ENCODE measurements around the gene DIP2C. TPM values are rescaled to one million over a fixed set of nuclear protein-coding genes. Genes with fewer than 3 reads are reported as not detected.

Gene DIP2C
- total and polyA plus RNA-seq, 8 donors, result 2.4 to 40.1 (median 21.0) TPM

DNA sequence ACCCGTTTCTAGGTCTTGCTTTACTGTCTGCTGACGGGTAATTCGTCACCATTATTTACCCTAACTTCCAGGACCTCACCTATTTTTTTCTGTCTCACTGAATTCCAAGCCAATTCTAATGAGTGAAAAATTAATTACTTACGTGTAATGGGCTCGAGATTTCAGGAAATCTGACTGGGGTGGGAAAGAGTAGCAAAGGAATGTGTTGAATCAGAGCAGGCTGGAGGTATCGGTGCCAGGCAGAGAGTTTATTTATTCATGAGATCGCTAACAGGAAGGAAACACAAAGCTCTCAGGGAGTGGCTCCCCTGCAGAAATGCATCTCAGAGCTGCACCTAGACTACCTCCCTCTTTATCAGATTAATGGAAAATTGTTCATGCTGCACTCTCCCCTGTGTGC is 4.0 kb upstream of the DIP2C start:
- peak in 1 of 3 donors; percentile 61 for TF ChIP-seq POLR2AphosphoS5 (IDR thresholded peaks at IDR 0.05)
- TF ChIP-seq, protein P1, sequence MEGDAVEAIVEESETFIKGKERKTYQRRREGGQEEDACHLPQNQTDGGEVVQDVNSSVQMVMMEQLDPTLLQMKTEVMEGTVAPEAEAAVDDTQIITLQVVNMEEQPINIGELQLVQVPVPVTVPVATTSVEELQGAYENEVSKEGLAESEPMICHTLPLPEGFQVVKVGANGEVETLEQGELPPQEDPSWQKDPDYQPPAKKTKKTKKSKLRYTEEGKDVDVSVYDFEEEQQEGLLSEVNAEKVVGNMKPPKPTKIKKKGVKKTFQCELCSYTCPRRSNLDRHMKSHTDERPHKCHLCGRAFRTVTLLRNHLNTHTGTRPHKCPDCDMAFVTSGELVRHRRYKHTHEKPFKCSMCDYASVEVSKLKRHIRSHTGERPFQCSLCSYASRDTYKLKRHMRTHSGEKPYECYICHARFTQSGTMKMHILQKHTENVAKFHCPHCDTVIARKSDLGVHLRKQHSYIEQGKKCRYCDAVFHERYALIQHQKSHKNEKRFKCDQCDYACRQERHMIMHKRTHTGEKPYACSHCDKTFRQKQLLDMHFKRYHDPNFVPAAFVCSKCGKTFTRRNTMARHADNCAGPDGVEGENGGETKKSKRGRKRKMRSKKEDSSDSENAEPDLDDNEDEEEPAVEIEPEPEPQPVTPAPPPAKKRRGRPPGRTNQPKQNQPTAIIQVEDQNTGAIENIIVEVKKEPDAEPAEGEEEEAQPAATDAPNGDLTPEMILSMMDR (IDR thresholded peaks at IDR 0.05), result no peak
- Histone ChIP-seq H3K27ac (peak overlapping the region in 4 of 5 donors; percentile 13 to 49 (median 30)), H3K9me3 (no peaks in the 10 kb centered on the region), H3K27me3 (peaks cover 0 to 31% (median 5%) of the 10 kb centered on the region in 3 donors), H3K4me1 (peaks cover 0 to 30% (median 22%) of the 10 kb centered on the region in 4 donors), H3K4me3 (no peak overlapping the region), H3K36me3 (no peaks in the 10 kb centered on the region)
- intact Hi-C loops (cut with DNase I; ENCODE audit: low total_unique reads), result no loop called here
- DNase-seq, result peak; percentile 67 to 86
- WGBS, 5 donors, result 7 to 16% (median 15%) methylated on average over 7 of the region's 7 CpGs

DNA sequence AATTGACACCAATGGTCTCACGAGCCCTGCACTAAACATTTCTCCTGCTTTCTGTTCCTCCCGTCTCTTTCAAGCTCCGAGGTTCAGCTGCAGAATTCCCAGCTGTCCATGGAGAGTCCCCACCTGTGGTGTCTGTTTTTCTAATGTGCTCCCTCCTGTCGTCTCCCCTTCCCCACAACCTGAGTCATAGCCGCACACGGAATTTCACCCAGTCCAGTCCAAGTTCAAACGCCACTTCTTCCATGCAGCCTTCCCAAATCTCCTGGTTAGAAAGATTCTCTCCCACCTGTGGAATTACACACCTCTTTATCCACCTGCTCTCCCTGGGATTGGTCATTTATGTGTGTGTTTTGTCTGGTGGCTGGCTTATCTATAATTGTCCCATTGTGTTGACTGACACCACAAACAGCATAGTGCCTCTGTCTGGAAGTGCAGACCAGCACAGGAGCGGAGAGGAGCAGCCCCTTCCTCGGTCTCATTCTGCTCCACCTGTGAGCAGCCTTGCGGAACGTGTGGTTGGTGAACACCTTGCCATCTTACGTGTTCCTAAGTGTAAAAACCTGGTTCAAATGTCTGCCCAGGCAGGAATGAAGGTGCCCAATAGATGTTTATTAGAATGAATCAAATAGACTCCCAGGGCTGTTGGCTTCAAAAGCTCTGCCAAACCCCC is 3.3 kb upstream of the DIP2C start:
- no peak for DNase-seq
- Histone ChIP-seq H3K27me3 (peaks cover 0 to 25% (median 4%) of the 10 kb centered on the region in 3 donors), H3K9me3 (no peaks in the 10 kb centered on the region), H3K36me3 (no peaks in the 10 kb centered on the region), H3K4me3 (no peak overlapping the region), H3K27ac (peak overlapping the region in 4 of 5 donors; percentile 13 to 49 (median 30)), H3K4me1 (peaks cover 0 to 37% (median 28%) of the 10 kb centered on the region in 4 donors)
- 80 to 86% (median 82%) methylated on average over 12 of the region's 12 CpGs for WGBS, 5 donors
- intact Hi-C loops (cut with DNase I; ENCODE audit: low total_unique reads), result no loop called here
- no peak for TF ChIP-seq POLR2A (IDR thresholded peaks at IDR 0.05)
- no peak for TF ChIP-seq POLR2AphosphoS5 (IDR thresholded peaks at IDR 0.05)
- TF ChIP-seq, protein P1 (IDR thresholded peaks at IDR 0.05), result no peak
- no peak for TF ChIP-seq EP300 (IDR thresholded peaks at IDR 0.05)

DNA sequence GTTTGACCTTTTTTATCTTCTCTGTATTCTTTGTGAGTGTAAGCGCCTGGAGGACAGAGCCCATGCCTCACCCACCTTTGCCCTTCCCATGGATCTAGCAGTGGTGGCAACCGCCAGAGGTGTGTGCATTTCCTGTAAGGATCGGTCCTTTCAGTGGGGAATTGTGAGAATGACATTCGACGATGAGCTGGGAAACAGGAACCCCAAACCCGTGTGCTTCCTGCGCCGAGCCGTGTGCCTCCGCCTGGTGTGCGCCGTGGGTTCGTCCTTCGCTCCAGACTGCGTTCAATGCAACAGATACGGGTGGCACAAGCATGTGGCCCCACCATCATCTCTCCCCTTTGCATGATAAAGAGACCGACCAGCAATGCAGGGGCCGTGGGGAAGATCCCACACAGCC is 1.7 kb upstream of the DIP2C start:
- WGBS, 5 donors, result 90 to 97% (median 96%) methylated on average over 18 of the region's 18 CpGs
- peak overlapping the region in 2 of 5 donors; percentile 87 to 96 for H3K27ac ChIP-seq
- peaks cover 0 to 44% (median 32%) of the 10 kb centered on the region in 4 donors for H3K4me1 ChIP-seq
- DNase-seq, result no peak
- no peaks in the 10 kb centered on the region for H3K36me3 ChIP-seq
- TF ChIP-seq, protein P1 (IDR thresholded peaks at IDR 0.05), result no peak
- TF ChIP-seq EP300 (IDR thresholded peaks at IDR 0.05) (no peak), POLR2AphosphoS5 (IDR thresholded peaks at IDR 0.05) (no peak)
- no peaks in the 10 kb centered on the region for H3K9me3 ChIP-seq
- intact Hi-C loops (cut with DNase I; ENCODE audit: low total_unique reads), result no loop called here
- H3K4me3 ChIP-seq, result no peak overlapping the region
- peaks cover 0 to 15% (median 0%) of the 10 kb centered on the region in 3 donors for H3K27me3 ChIP-seq

DNA sequence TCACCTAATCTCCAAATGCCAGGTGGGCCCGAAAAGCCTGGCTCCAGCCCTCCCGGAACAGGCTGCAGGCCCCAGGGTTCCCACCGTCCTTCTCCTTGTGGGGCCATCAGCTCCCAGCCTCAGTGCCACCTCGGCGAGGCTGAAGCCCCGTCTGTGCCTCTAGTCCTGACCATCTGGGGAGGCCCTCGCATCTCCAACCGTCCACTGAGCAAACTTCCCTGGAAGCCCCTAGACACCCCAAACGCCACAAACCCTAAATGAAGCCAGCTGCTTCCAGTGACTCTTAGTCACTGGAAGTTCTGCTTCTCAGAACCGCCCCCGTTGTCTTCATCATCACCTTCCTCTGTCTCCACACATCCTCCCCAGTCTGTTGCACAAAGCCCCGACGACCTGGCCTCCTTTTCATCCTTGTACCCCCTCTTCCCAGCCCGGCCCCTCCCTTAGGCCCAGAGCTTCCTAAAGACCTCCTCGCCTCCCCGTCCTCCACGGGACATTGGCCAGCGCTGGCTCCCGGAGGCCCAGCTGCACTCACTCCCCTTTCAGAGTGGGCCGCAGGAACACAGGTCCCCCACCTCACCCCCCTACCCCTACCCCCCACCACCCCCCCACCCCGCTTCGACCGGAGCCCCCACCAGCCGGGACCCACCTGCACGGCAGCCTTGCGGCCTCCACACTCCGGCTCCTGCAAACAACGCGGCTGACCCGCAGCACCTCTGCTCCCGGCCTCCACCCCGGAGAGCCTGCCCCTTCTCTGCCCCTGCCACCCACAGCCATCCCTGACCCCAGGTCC is 1.1 kb upstream of the DIP2C start:
- H3K27me3 ChIP-seq, result peaks cover 0 to 15% (median 0%) of the 10 kb centered on the region in 3 donors
- H3K4me3 ChIP-seq, result peak overlapping the region; percentile 46 to 54 (median 48)
- DNase-seq, result no peak
- H3K9me3 ChIP-seq, result no peaks in the 10 kb centered on the region
- no peaks in the 10 kb centered on the region for H3K36me3 ChIP-seq
- intact Hi-C loops (cut with DNase I; ENCODE audit: low total_unique reads), result no loop called here
- H3K4me1 ChIP-seq, result peaks cover 0 to 44% (median 32%) of the 10 kb centered on the region in 4 donors
- 77 to 87% (median 80%) methylated on average over 17 to 32 of the region's 32 CpGs for WGBS, 5 donors
- TF ChIP-seq POLR2AphosphoS5 (IDR thresholded peaks at IDR 0.05) (no peak), POLR2A (IDR thresholded peaks at IDR 0.05) (no peak), EP300 (IDR thresholded peaks at IDR 0.05) (no peak)
- TF ChIP-seq, protein P1 (IDR thresholded peaks at IDR 0.05), result no peak
- H3K27ac ChIP-seq, result peak overlapping the region; percentile 38 to 96 (median 84)

Measured in stomach (tissue), 9 donors.